H9 (cell line): Measurements from ENCODE around the gene PLEKHA1. TPM values are rescaled to one million over a fixed set of nuclear protein-coding genes. Genes with fewer than 3 reads are reported as not detected.

Experiments
- DNase-seq: peaks from one replicate; pipeline ENCODE4 v3.0.0-alpha.2; 2017
- H2AFZ ChIP-seq: one replicate; pipeline ENCODE4 v1.6.1; 2013; ENCODE audit warnings: mild to moderate bottlenecking, low read length, control low read depth, moderate library complexity
- H2AK5ac ChIP-seq: 2 replicates; pipeline ENCODE4 v1.6.1; 2013; ENCODE audit warnings: low read length, control low read depth, mixed read lengths; ENCODE audit not compliant: insufficient read length
- H2BK120ac ChIP-seq: one replicate; pipeline ENCODE4 v1.6.1; 2013; ENCODE audit warnings: low read depth, mild to moderate bottlenecking, low read length, control low read depth, inconsistent platforms; ENCODE audit not compliant: poor library complexity, severe bottlenecking
- H2BK12ac ChIP-seq: 2 replicates; pipeline ENCODE4 v1.6.1; 2013; ENCODE audit warnings: low read length, control low read depth, mixed read lengths, low read depth; ENCODE audit not compliant: insufficient read length
- H2BK15ac ChIP-seq: 2 replicates; pipeline ENCODE4 v1.6.1; 2013; ENCODE audit warnings: low read depth, low read length, control low read depth
- H2BK20ac ChIP-seq: one replicate; pipeline ENCODE4 v1.6.1; 2013; ENCODE audit warnings: low read depth, mild to moderate bottlenecking, low read length, control low read depth, inconsistent platforms; ENCODE audit not compliant: poor library complexity, severe bottlenecking
- H2BK5ac ChIP-seq: 2 replicates; pipeline ENCODE4 v1.6.1; 2013; ENCODE audit warnings: low read length, control low read depth, mixed read lengths; ENCODE audit not compliant: insufficient read length
- H3K14ac ChIP-seq: 2 replicates; pipeline ENCODE4 v1.6.1; 2013; ENCODE audit warnings: low read length, control low read depth; ENCODE audit not compliant: insufficient read depth
- H3K18ac ChIP-seq: 2 replicates; pipeline ENCODE4 v1.6.1; 2013; ENCODE audit warnings: low read depth, mild to moderate bottlenecking, mixed read lengths, low read length, control low read depth; ENCODE audit not compliant: insufficient read length
- H3K23ac ChIP-seq: 2 replicates; pipeline ENCODE4 v1.6.1; 2013; ENCODE audit warnings: low read length, control low read depth, mixed read lengths, low read depth; ENCODE audit not compliant: insufficient read length
- H3K23me2 ChIP-seq: 2 replicates; pipeline ENCODE4 v1.6.1; 2013; ENCODE audit warnings: low read depth, mild to moderate bottlenecking, mixed read lengths, low read length, control low read depth; ENCODE audit not compliant: insufficient read length, poor library complexity, severe bottlenecking
- H3K27ac ChIP-seq: 2 replicates; pipeline ENCODE4 v1.5.1; 2013; ENCODE audit warnings: low read length, control low read depth, mixed read lengths, low read depth; ENCODE audit not compliant: insufficient read length
- H3K27me3 ChIP-seq: 2 replicates; pipeline ENCODE4 v1.6.1; 2013; ENCODE audit warnings: low read length, control low read depth, inconsistent platforms; ENCODE audit not compliant: insufficient read depth
- H3K4ac ChIP-seq: 2 replicates; pipeline ENCODE4 v1.6.1; 2013; ENCODE audit warnings: low read depth, mild to moderate bottlenecking, control low read depth, inconsistent platforms, low read length, moderate library complexity
- H3K4me1 ChIP-seq: 2 replicates; pipeline ENCODE4 v1.6.1; 2013; ENCODE audit warnings: low read length, control low read depth, inconsistent platforms; ENCODE audit not compliant: insufficient read depth
- H3K4me2 ChIP-seq: 2 replicates; pipeline ENCODE4 v1.6.1; 2013; ENCODE audit warnings: low read length, control low read depth, mixed read lengths; ENCODE audit not compliant: insufficient read length, insufficient read depth
- H3K56ac ChIP-seq: 2 replicates; pipeline ENCODE4 v1.6.1; 2013; ENCODE audit warnings: low read depth, mild to moderate bottlenecking, mixed read lengths, low read length, control low read depth; ENCODE audit not compliant: insufficient read length
- H3K79me1 ChIP-seq: 2 replicates; pipeline ENCODE4 v1.6.1; 2013; ENCODE audit warnings: low read depth, mild to moderate bottlenecking, moderate library complexity, low read length, control low read depth, inconsistent platforms; ENCODE audit not compliant: insufficient read depth, poor library complexity, severe bottlenecking
- H3K79me2 ChIP-seq: 2 replicates; pipeline ENCODE4 v1.6.1; 2013; ENCODE audit warnings: low read length, control low read depth, inconsistent platforms; ENCODE audit not compliant: insufficient read depth
- H3K9ac ChIP-seq: 2 replicates; pipeline ENCODE4 v1.6.1; 2013; ENCODE audit warnings: low read length, control low read depth, mixed read lengths; ENCODE audit not compliant: insufficient read length; ENCODE audit errors: extremely low read depth
- H3K9me3 ChIP-seq: one replicate; pipeline ENCODE4 v1.6.1; 2013; ENCODE audit warnings: low read depth, low read length, inconsistent platforms; ENCODE audit not compliant: control insufficient read depth
- H3T11ph ChIP-seq: one replicate; pipeline ENCODE4 v1.6.1; 2013; ENCODE audit warnings: mild to moderate bottlenecking, low read length, control low read depth, inconsistent platforms
- H4K20me1 ChIP-seq: one replicate; pipeline ENCODE4 v1.6.1; 2013; ENCODE audit not compliant: control insufficient read depth, insufficient read length, insufficient read depth
- H4K5ac ChIP-seq: 2 replicates; pipeline ENCODE4 v1.6.1; 2013; ENCODE audit warnings: low read depth, mild to moderate bottlenecking, mixed read lengths, low read length, control low read depth; ENCODE audit not compliant: insufficient read length
- H4K8ac ChIP-seq: replicated peaks from 2 replicates; pipeline ENCODE4 v1.6.1; 2013; ENCODE audit warnings: low read length, control low read depth, mixed read lengths, low read depth; ENCODE audit not compliant: insufficient read length
- H4K91ac ChIP-seq: 2 replicates; pipeline ENCODE4 v1.6.1; 2013; ENCODE audit warnings: low read depth, mild to moderate bottlenecking, moderate library complexity, mixed read lengths, low read length, control low read depth; ENCODE audit not compliant: insufficient read length
- H3K27ac Mint-ChIP-seq, 3 experiments: 2 replicates in 2 of 3; 3 replicates in 1 of 3; pipeline ENCODE4 v1.8.0; 2020 to 2021; ENCODE audit warnings: mixed read lengths in 3 of 3, mild to moderate bottlenecking in 1 of 3, moderate library complexity in 1 of 3
- H3K27me3 Mint-ChIP-seq: 2 replicates; pipeline ENCODE4 v1.8.0; 2021; ENCODE audit warnings: low read depth, mild to moderate bottlenecking, moderate library complexity, mixed read lengths
- H3K36me3 Mint-ChIP-seq, 3 experiments: 2 replicates in 2 of 3; 3 replicates in 1 of 3; pipeline ENCODE4 v1.8.0; 2020 to 2021; ENCODE audit warnings: low read depth in 3 of 3, mixed read lengths in 3 of 3; ENCODE audit not compliant: insufficient read depth in 1 of 3
- H3K4me1 Mint-ChIP-seq, 2 experiments: 2 replicates each; pipeline ENCODE4 v1.8.0; 2020; ENCODE audit warnings: mixed read lengths in 2 of 2
- H3K4me3 Mint-ChIP-seq, 2 experiments: 2 replicates in 1 of 2; 3 replicates in 1 of 2; pipeline ENCODE4 v1.8.0; 2020 to 2021; ENCODE audit warnings: mild to moderate bottlenecking in 2 of 2, mixed read lengths in 2 of 2, moderate library complexity in 1 of 2
- H3K9me3 Mint-ChIP-seq, 2 experiments: 2 replicates in 1 of 2; 3 replicates in 1 of 2; pipeline ENCODE4 v1.8.0; 2020; ENCODE audit warnings: mild to moderate bottlenecking in 2 of 2, mixed read lengths in 2 of 2, moderate library complexity in 1 of 2
- WGBS: extraction: QIAGEN DNeasy Blood & Tissue Kit; methylation state at CpG from one replicate; pipeline ENCODE4 v1.1.7; 2013; ENCODE audit warnings: missing lambda C conversion rate, low lambda C conversion rate, mixed read lengths; ENCODE audit not compliant: insufficient read length; ENCODE audit errors: extremely low coverage; 5-methylcytosine and 5-hydroxymethylcytosine counted together
- total RNA-seq: library from RNA; stranded (reverse); gene quantifications from 2 replicates; pipeline ENCODE4 v1.2.1, GENCODE V29; 2021
- TF ChIP-seq, protein P1 (sequence below): fragments of 200-600 bp; sonication (generic); conservative IDR thresholded peaks from 3 replicates; pipeline ENCODE4 v1.8.0; 2021; ENCODE audit warnings: antibody characterized with exemption, mild to moderate bottlenecking

Gene PLEKHA1
- total RNA-seq, 1 experiment from 2014 or later, result 32.7 TPM

GRCh38 chr10:122344741-122345258 lies 29.7 kb upstream of the PLEKHA1 start:
- Histone ChIP-seq H2BK12ac (no peak overlapping the region), H3K23me2 (no peaks in the 10 kb centered on the region), H3K18ac (no peak overlapping the region), H2AK5ac (no peak overlapping the region), H3K4me2 (no peak overlapping the region), H3K4ac (no peak overlapping the region), H3K14ac (no peak overlapping the region), H2BK120ac (no peak overlapping the region), H3K27me3 (no peaks in the 10 kb centered on the region), H3K23ac (no peak overlapping the region), H3K4me1 (peaks cover 4% of the 10 kb centered on the region; the same call in 1 of the 2 replicates), H2BK5ac (no peak overlapping the region), H3K56ac (no peak overlapping the region), H3K9me3 (peaks cover 11% of the 10 kb centered on the region), H3K9ac (no peak overlapping the region), H2BK15ac (no peak overlapping the region), H2AFZ (no peak overlapping the region), H3K79me1 (no peaks in the 10 kb centered on the region), H4K5ac (no peak overlapping the region), H4K8ac (no peak overlapping the region), H4K91ac (no peak overlapping the region), H4K20me1 (no peaks in the 10 kb centered on the region), H2BK20ac (no peak overlapping the region), H3T11ph (no peak overlapping the region), H3K79me2 (no peaks in the 10 kb centered on the region), H3K27ac (no peak overlapping the region)
- Mint-ChIP-seq H3K9me3 (peaks cover 36 to 41% of the 10 kb centered on the region in 2 experiments), H3K4me1 (peaks cover 54 to 57% of the 10 kb centered on the region in 2 experiments), H3K36me3 (peaks cover 16 to 36% (median 29%) of the 10 kb centered on the region in 3 experiments), H3K27me3 (peaks cover 12% of the 10 kb centered on the region), H3K27ac (no peak overlapping the region; a peak in 1 of 7 replicates), H3K4me3 (no peak overlapping the region)
- no CpG with 5 or more reads among the region's 9 CpGs for WGBS
- no peak for DNase-seq
- TF ChIP-seq, protein P1, sequence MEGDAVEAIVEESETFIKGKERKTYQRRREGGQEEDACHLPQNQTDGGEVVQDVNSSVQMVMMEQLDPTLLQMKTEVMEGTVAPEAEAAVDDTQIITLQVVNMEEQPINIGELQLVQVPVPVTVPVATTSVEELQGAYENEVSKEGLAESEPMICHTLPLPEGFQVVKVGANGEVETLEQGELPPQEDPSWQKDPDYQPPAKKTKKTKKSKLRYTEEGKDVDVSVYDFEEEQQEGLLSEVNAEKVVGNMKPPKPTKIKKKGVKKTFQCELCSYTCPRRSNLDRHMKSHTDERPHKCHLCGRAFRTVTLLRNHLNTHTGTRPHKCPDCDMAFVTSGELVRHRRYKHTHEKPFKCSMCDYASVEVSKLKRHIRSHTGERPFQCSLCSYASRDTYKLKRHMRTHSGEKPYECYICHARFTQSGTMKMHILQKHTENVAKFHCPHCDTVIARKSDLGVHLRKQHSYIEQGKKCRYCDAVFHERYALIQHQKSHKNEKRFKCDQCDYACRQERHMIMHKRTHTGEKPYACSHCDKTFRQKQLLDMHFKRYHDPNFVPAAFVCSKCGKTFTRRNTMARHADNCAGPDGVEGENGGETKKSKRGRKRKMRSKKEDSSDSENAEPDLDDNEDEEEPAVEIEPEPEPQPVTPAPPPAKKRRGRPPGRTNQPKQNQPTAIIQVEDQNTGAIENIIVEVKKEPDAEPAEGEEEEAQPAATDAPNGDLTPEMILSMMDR, result no peak
